Measurements from ENCODE around the gene KAZN. TPM values are rescaled to one million over a fixed set of nuclear protein-coding genes. Genes with fewer than 3 reads are reported as not detected.

The KAZN gene
- total and polyA plus RNA-seq, 10 donors = 20.0 to 245 (median 144) TPM

DNA sequence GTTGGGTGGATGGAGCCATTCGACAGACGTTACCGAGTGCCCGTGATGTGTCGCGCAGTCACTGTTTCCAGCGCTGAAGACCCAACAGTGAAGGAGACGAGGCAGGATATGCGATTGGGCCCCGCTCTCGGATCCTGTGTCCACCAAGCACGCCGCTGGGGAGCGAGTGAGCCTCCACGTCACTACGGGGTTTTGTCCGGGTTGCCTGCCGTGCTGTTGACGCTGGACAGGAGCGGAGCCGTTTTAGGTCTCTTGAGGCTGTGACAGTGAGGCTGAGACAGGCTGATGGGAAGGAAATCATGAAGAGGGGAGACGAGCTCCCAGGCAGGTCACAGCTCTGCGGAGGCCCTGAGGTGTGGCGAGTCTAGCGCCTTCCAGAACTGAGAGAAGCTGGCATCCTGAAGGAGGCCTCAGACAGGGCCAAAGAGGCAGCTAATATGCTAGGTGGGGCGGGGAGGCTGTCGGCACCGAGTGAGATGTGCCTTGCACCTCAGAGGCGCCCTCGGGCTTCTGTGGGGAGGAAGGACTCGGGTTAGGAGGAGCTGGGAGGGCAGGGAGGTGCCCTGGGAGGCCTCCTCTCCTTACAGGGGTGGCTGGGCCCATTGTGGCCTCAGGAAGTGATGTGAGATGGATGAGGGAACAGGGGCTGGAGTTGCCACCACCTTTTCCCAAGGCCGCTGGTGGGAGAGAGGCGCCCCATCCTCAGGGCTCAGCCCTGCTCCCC, 359.1 kb downstream of the KAZN start:
- intact Hi-C loops (cut with DNase I; ENCODE audit: low total_unique reads) = no loop called here
- H3K27ac ChIP-seq = peak overlapping the region; percentile 7 to 89 (median 68)
- no peaks in the 10 kb centered on the region for H3K27me3 ChIP-seq (replicated peaks in 1 of 7)
- H3K4me1 ChIP-seq = peaks cover 6 to 82% (median 47%) of the 10 kb centered on the region in 6 donors
- H3K36me3 ChIP-seq = peaks cover 0 to 45% (median 15%) of the 10 kb centered on the region in 6 donors
- TF ChIP-seq POLR2AphosphoS5 (IDR thresholded peaks at IDR 0.05) (peak in 1 of 3 donors; percentile 46), POLR2A (IDR thresholded peaks at IDR 0.05) (no peak)
- TF ChIP-seq, protein P1, sequence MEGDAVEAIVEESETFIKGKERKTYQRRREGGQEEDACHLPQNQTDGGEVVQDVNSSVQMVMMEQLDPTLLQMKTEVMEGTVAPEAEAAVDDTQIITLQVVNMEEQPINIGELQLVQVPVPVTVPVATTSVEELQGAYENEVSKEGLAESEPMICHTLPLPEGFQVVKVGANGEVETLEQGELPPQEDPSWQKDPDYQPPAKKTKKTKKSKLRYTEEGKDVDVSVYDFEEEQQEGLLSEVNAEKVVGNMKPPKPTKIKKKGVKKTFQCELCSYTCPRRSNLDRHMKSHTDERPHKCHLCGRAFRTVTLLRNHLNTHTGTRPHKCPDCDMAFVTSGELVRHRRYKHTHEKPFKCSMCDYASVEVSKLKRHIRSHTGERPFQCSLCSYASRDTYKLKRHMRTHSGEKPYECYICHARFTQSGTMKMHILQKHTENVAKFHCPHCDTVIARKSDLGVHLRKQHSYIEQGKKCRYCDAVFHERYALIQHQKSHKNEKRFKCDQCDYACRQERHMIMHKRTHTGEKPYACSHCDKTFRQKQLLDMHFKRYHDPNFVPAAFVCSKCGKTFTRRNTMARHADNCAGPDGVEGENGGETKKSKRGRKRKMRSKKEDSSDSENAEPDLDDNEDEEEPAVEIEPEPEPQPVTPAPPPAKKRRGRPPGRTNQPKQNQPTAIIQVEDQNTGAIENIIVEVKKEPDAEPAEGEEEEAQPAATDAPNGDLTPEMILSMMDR (IDR thresholded peaks at IDR 0.05 in 8 of 11, conservative IDR thresholded peaks at IDR 0.05 in 3 of 11) = no peak
- DNase-seq = no peak
- no peak overlapping the region for H3K4me3 ChIP-seq
- H3K9me3 ChIP-seq = peaks cover 0 to 9% (median 5%) of the 10 kb centered on the region in 8 donors
- 82 to 90% (median 86%) methylated on average over 31 to 33 of the region's 33 CpGs for WGBS, 5 donors

DNA sequence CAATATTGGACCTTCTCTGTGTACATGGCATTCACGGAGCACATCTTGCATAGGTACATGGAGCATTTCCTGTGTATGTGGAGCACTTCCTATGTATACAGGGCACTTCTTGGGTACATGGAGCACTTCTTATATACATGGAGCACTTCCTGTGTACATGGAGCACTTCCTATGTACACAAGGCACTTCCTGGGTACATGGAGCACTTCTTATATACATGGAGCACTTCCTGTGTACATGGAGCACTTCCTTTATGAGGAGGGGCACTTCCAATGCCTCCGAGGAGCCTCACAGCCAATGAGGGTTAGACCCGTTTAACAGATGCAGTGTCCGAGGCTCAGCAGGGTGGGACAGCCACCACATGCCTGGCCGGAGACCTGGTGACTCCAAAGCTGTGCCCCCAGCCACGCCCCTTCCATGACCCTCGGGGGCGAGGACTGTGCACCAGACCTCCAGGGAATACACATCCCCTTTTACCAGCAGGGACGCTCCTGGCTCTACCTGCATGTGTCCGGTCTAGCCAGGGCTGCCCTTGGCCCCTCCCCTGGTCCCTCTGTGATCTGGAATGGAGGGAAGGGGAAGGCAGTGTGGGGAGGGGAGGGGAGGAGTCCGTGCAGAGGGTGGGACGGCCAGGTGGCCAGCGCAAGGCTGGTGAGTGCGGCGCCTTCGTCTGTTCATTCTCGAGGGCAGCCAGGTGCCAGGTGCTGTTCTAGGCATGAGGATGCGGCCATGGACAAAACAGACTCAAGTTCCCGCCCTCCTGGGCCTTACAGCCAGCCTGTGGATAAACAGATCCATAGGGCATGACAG, 360.0 kb downstream of the KAZN start:
- peaks cover 0 to 54% (median 16%) of the 10 kb centered on the region in 6 donors for H3K36me3 ChIP-seq
- H3K27ac ChIP-seq = peak overlapping the region in 5 of 8 donors; percentile 56 to 89 (median 81)
- DNase-seq = no peak
- H3K4me3 ChIP-seq = no peak overlapping the region
- intact Hi-C loops (cut with DNase I; ENCODE audit: low total_unique reads) = no loop called here
- no peaks in the 10 kb centered on the region for H3K27me3 ChIP-seq (replicated peaks in 1 of 7)
- peaks cover 0 to 9% (median 5%) of the 10 kb centered on the region in 8 donors for H3K9me3 ChIP-seq
- 61 to 87% (median 78%) methylated on average over 13 to 19 of the region's 19 CpGs for WGBS, 5 donors
- peak in 2 of 3 donors; percentile 25 to 41 for TF ChIP-seq POLR2AphosphoS5 (IDR thresholded peaks at IDR 0.05)
- no peak for TF ChIP-seq POLR2A (IDR thresholded peaks at IDR 0.05)
- TF ChIP-seq, protein P1 (IDR thresholded peaks at IDR 0.05 in 8 of 11, conservative IDR thresholded peaks at IDR 0.05 in 3 of 11) = no peak
- H3K4me1 ChIP-seq = peaks cover 6 to 77% (median 46%) of the 10 kb centered on the region in 6 donors

DNA sequence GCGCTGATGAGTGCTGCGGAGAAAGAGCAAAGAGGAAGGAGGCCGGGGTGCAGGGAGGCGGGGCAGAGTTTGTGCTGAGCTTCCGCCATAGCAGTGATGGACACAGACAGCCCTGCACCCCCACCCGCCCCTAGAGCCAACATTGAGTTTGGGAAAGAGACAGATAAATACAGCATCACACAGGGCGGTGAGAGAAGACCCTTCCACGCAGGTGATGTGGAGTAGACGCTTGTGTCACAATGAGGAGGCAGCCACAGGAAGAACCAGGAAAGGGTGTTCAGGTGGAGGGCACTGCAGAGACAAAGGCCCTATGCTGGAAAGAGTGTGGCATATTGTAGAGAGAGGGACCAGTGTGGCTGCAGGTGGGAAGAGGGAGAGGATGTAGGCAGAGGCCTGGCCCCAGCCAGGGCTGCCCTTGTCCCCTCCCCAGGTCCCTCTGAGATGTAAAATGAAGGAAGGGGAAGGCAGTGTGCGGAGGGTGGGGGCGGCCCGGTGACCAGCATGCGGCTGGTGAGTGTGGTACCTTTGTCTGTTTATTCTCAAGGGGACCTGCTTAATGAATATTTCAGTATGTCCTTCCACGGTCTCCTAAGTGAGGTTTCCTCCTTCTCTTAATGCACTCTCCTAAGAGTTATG, 360.7 kb downstream of the KAZN start:
- Histone ChIP-seq H3K4me3 (no peak overlapping the region), H3K9me3 (peaks cover 0 to 4% (median 0%) of the 10 kb centered on the region in 8 donors), H3K27me3 (replicated peaks in 1 of 7) (no peaks in the 10 kb centered on the region), H3K36me3 (peaks cover 0 to 61% (median 16%) of the 10 kb centered on the region in 6 donors), H3K4me1 (peaks cover 6 to 73% (median 43%) of the 10 kb centered on the region in 6 donors), H3K27ac (peak overlapping the region in 4 of 8 donors; percentile 79 to 89 (median 82))
- TF ChIP-seq, protein P1 (IDR thresholded peaks at IDR 0.05 in 8 of 11, conservative IDR thresholded peaks at IDR 0.05 in 3 of 11) = no peak
- TF ChIP-seq POLR2A (IDR thresholded peaks at IDR 0.05) = no peak
- TF ChIP-seq POLR2AphosphoS5 (IDR thresholded peaks at IDR 0.05) = no peak
- WGBS, 5 donors = 75 to 84% (median 79%) methylated on average over 14 of the region's 14 CpGs
- no peak for DNase-seq
- intact Hi-C loops (cut with DNase I; ENCODE audit: low total_unique reads) = no loop called here
